ENCODE data around the gene GCNT2. TPM values are rescaled to one million over a fixed set of nuclear protein-coding genes. Genes with fewer than 3 reads are reported as not detected.
"Not testable (repeated sequence)": the region's sequence is repeated elsewhere in the genome, so short reads cannot be mapped to it uniquely, and the experiment has no call there.

Gene GCNT2
- total RNA-seq, 1 experiment from 2014 or later: 6.4 TPM

GRCh38 chr6:10641528-10641927 lies 120.4 kb downstream of the GCNT2 start:
- H3K36me3 ChIP-seq: no peaks in the 10 kb centered on the region
- H3K27me3 ChIP-seq: peaks cover 12% of the 10 kb centered on the region
- H3K9me3 ChIP-seq: peaks cover 7% of the 10 kb centered on the region
- no peak for DNase-seq
- no peak overlapping the region for H3K4me3 ChIP-seq

DNA sequence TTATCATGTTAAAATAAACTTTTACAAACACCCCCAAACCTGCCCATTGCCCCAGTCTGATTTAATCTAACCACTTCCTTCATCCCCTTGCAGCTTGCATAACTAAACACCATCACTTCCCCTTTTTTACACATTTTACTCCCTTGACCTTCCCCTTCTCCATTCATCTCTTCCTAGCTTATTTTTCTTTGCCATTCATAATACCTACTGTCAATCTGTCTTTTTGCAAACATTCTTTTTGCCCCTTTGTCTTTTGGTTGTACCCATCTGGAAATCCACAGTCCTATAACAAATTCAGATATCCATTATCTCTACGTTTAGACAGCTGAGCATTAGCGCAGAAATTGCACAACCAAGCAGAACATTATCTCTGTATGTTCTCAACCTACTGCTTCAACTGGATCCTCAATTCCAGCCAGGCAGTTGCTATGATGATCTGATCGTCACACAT lies 122.1 kb downstream of the GCNT2 start:
- H3K4me3 ChIP-seq: no peak overlapping the region
- H3K9me3 ChIP-seq: peaks cover 7% of the 10 kb centered on the region
- no peaks in the 10 kb centered on the region for H3K36me3 ChIP-seq
- no peak for DNase-seq
- peaks cover 12% of the 10 kb centered on the region for H3K27me3 ChIP-seq

- no peak for DNase-seq
- no peaks in the 10 kb centered on the region for H3K9me3 ChIP-seq
Observed at GRCh38 chr6:10644225-10644624, 123.1 kb downstream of the GCNT2 start.

DNA sequence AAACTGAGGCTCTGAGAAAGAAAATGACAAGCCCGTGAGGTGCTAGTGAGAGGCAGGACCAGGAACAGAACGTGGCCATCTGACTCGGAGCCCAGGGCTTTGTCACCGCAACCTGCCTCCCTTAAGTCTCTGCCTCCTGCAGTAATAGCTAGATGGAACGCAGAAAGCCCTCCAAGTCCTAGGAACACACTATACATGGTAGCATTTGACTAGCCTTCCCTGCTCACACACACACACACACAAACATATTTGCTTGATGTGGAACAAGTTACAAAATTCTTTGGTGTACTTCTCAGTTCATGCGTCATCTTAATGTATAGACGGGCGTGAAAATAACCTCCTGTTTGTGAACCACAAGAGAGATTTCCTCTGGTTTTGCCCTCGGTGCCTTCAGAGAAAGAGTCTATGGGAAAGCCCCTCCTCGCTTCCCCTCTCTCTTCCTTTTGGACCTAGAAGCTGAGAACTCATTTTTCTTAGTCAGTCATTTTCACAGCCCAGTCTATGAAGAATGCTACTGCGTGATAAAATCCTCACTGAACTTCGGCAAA lies 134.4 kb downstream of the GCNT2 start:
- no peak for DNase-seq
- Histone ChIP-seq H3K36me3 (no peaks in the 10 kb centered on the region), H3K9me3 (peaks cover 1% of the 10 kb centered on the region; the same call in 1 of the 2 replicates), H3K4me3 (no peak overlapping the region), H3K27me3 (peaks cover 40% of the 10 kb centered on the region)

More at GRCh38 chr6:10644225-10644624, 123.1 kb downstream of the GCNT2 start:
- no peak overlapping the region for H3K4me3 ChIP-seq
- peaks cover 12% of the 10 kb centered on the region for H3K27me3 ChIP-seq
- H3K36me3 ChIP-seq: no peaks in the 10 kb centered on the region

GRCh38 chr6:10658910-10659698 lies 138.0 kb downstream of the GCNT2 start:
- Histone ChIP-seq H3K4me3 (no peak overlapping the region), H3K36me3 (no peaks in the 10 kb centered on the region), H3K9me3 (peaks cover 4% of the 10 kb centered on the region; the same call in 1 of the 2 replicates), H3K27me3 (peaks cover 29% of the 10 kb centered on the region)
- no peak for DNase-seq

DNA sequence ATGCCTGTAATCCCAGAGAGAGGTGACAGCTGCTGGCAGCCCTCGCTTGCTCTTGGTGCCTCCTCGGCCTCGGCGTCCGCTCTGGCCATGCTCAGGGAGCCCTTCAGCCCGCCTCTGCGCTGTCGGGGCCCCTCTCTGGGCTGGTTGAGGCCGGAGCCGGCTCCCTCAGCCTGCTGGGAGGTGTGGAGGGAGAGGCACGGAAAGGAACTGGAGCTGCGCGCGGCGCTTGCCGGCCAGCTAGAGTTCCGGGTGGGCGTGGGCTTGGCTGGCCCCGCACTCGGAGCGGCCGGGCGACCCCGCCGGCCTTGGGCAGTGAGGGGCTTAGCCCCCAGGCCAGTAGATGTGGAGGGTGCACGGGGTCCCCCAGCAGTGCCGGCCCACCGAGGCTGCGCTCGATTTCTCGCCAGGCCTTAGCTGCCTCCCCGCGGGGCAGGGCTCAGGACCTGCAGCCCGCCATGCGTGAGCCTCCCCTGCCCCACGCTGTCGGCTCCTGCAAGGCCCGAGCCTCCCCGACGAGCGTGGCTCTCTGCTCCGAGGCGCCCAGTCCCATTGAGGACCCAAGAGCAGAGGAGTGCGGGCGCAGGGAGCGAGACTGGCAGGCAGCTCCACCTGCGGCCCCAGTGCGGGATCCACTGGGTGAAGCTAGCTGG lies 138.7 kb downstream of the GCNT2 start:
- H3K27me3 ChIP-seq: peaks cover 25% of the 10 kb centered on the region
- H3K9me3 ChIP-seq: peaks cover 11% of the 10 kb centered on the region
- no peak overlapping the region for H3K4me3 ChIP-seq
- no peaks in the 10 kb centered on the region for H3K36me3 ChIP-seq
- DNase-seq: no peak

DNA sequence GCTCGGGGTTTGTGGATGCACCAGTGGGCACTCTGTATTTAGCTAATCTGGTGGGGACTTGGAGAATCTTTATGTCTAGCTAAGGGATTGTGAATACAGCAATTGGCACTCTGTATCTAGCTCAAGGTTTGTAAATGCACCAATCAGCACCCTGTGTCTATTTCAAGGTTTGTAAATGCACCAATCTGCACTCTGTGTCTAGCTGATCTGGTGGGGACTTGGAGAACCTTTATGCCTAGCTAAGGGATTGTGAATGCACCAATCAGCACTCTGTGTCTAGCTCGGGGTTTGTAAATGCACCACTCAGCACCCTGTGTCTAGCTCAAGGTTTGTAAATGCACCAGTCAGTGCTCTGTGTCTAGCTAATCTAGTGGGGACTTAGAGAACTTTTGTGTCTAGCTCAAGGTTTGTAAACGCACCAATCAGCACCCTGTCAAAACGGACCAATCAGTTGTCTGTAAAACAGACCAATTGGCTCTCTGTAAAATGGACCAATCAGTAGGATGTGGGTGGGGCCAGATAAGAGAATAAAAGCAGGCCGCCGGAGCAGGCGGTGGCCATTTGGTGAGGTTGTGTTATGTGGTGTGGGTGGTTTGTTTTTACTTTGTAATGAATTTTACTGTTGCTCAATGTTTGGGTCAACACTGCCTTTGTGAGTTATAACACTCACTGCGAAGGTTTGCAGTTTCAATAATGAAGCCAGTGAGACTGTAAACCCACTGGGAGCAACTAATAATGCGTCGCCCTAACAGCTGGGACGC lies 139.5 kb downstream of the GCNT2 start:
- not testable (repeated sequence) for DNase-seq, H3K4me3 ChIP-seq, H3K36me3 ChIP-seq
- Histone ChIP-seq H3K9me3 (peaks cover 11% of the 10 kb centered on the region), H3K27me3 (peaks cover 18% of the 10 kb centered on the region)

DNA sequence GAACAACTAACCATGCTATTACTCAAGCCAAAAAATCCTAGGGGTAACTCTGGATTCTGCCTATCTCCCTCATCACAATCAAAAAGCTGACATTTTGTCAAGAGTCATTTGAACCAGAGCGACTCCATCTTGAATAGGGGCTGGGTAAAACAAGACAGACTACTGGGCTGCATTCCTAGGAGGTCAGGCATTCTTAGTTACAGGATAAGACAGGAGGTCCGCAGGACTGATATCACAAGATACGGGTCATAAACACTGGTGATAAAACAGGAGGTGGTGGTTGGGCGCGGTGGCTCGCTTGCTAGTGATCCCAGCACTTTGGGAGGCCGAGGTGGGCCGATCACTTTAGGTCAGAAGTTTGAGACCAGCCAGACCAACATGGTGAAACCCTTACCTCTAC lies 141.1 kb downstream of the GCNT2 start:
- peaks cover 15% of the 10 kb centered on the region for H3K9me3 ChIP-seq
- H3K36me3 ChIP-seq: no peaks in the 10 kb centered on the region
- DNase-seq: no peak
- no peak overlapping the region for H3K4me3 ChIP-seq
- H3K27me3 ChIP-seq: peaks cover 19% of the 10 kb centered on the region

- Histone ChIP-seq H3K4me3 (no peak overlapping the region), H3K36me3 (no peaks in the 10 kb centered on the region), H3K9me3 (peaks cover 15% of the 10 kb centered on the region), H3K27me3 (peaks cover 25% of the 10 kb centered on the region)
- DNase-seq: no peak
Observed at GRCh38 chr6:10662742-10663141, 141.6 kb downstream of the GCNT2 start.

- DNase-seq: not testable (repeated sequence)
Observed at GRCh38 chr6:10665595-10665994, 144.4 kb downstream of the GCNT2 start.

DNA sequence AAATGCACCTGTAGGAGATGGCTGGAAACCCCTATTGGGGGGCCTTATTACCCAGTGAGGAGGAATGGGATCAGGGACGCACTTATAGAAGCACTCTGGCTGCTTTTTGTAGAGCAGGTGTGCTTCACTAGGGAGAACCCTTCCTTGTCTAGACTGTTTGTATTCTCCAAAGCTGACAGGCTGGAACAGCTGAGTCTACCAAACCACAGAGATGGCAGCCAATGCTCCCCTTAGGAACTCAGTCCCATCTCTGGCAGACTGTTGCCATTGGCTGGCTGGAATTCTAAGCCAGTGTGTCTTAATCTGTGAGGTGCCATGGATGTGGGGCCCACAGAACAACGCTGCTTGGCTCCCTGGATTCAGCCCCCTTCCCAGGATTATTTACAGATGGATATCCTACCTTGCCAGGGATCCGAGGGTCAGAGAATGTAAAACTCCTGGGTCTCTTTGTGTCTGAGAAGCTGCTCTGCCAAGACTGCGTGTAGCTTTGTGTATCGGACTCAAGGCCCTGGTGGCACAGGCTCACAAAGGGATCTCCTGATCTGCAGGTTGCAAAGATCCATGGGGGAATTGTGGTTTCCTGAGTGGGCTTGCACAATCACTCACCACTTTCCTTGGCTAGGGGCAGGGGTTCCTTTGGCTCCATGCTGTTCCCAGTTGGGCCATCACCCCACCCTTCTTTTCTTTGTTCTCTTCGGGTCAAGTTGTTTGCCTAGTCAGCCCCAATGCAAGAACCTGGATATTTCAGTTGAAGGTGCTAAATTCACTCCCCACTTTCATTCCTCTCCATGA lies 147.2 kb downstream of the GCNT2 start:
- no peaks in the 10 kb centered on the region for H3K36me3 ChIP-seq
- no peak overlapping the region for H3K4me3 ChIP-seq
- no peak for DNase-seq
- H3K27me3 ChIP-seq: peaks cover 53% of the 10 kb centered on the region
- H3K9me3 ChIP-seq: peaks cover 14% of the 10 kb centered on the region

More at GRCh38 chr6:10665595-10665994, 144.4 kb downstream of the GCNT2 start:
- H3K4me3 ChIP-seq, H3K36me3 ChIP-seq: not testable (repeated sequence)
- peaks cover 14% of the 10 kb centered on the region for H3K9me3 ChIP-seq
- peaks cover 48% of the 10 kb centered on the region for H3K27me3 ChIP-seq

DNA sequence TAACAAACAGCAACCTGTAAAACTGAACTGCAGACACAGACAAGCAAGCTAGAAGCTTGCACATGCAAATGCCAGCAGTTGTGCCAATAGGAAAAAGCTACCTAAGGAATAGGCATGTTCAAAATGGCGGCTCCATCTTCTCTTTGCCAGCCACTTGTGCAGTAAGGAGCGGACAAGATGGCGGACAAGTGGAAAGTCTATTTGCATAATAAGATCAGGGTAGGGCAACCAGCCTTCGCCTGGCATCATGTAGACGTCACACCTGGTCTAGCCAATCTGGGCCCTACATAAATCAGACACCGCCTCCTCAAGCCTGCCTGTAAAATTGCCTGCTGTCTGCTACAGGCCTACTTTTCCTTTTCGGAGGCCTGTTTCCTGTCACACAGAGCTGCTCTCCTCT lies 155.3 kb downstream of the GCNT2 start:
- Histone ChIP-seq H3K36me3 (no peaks in the 10 kb centered on the region), H3K27me3 (peaks cover 10% of the 10 kb centered on the region), H3K9me3 (peaks cover 2% of the 10 kb centered on the region; the same call in 1 of the 2 replicates), H3K4me3 (no peak overlapping the region)
- no peak for DNase-seq

DNA sequence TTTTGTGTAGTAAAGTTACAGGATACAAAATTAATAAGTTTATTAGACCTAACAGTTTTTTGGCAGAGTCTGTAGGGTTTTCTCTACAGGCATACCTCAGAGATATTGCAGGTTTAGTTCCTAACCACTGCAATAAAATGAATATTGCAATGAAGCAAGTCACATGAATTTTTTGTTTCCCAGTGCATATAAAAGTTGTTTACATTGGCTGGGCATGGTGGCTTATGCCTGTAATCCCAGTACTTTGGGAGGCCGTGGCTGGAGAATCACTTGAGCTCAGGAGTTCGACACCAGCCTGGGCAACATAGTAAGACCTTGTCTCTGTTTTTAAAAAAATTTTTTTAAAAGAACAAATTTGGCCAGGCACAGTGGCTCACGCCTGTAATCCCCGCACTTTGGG lies 157.3 kb downstream of the GCNT2 start:
- Histone ChIP-seq H3K36me3 (no peaks in the 10 kb centered on the region), H3K27me3 (peaks cover 5% of the 10 kb centered on the region), H3K4me3 (no peak overlapping the region), H3K9me3 (no peaks in the 10 kb centered on the region; the same call in 1 of the 2 replicates)
- DNase-seq: no peak
